Measurements from ENCODE around the gene CHD1. TPM values are rescaled to one million over a fixed set of nuclear protein-coding genes. Genes with fewer than 3 reads are reported as not detected.

CHD1 gene
- total RNA-seq, 1 donor from 2014 or later, result 11.5 TPM

GRCh38 chr5:98938464-98938863 is 9.7 kb upstream of the CHD1 start:
- intact Hi-C loops (cut with micrococcal nuclease), result loop anchor here (2.0 kb wide), 1 partner anchor 46 kb away; no protein-coding TSS in a partner anchor
- ATAC-seq, result peak; percentile 85
- DNase-seq, result no peak

- intact Hi-C loops (cut with micrococcal nuclease), result no loop called here
- ATAC-seq, result peak; percentile 24
- DNase-seq, result no peak
Observed at GRCh38 chr5:98936948-98937715, 8.3 kb upstream of the CHD1 start.

- intact Hi-C loops (cut with micrococcal nuclease), result no loop called here
- no peak for DNase-seq
- no peak for ATAC-seq
Observed at GRCh38 chr5:98935206-98935605, 6.4 kb upstream of the CHD1 start.

- DNase-seq (no peak), ATAC-seq (no peak)
- intact Hi-C loops (cut with micrococcal nuclease), result no loop called here
Observed at GRCh38 chr5:98934546-98934945, 5.7 kb upstream of the CHD1 start.

- DNase-seq, result no peak
- intact Hi-C loops (cut with micrococcal nuclease), result no loop called here
- ATAC-seq, result no peak
Observed at GRCh38 chr5:98933445-98934072, 4.8 kb upstream of the CHD1 start.

- intact Hi-C loops (cut with micrococcal nuclease), result no loop called here
- no peak for DNase-seq
- ATAC-seq, result no peak
Observed at GRCh38 chr5:98930972-98931762, 2.4 kb upstream of the CHD1 start.

- ATAC-seq (no peak), DNase-seq (no peak)
- intact Hi-C loops (cut with micrococcal nuclease), result no loop called here
Observed at GRCh38 chr5:98929710-98930298, 997 bp upstream of the CHD1 start.

GRCh38 chr5:98927989-98928872 is 576 bp downstream of the CHD1 start:
- ATAC-seq (peak; percentile 50), DNase-seq (peak; percentile 76)
- intact Hi-C loops (cut with micrococcal nuclease), result no loop called here

- no peak for DNase-seq
Observed at GRCh38 chr5:98927242-98927988, 1.4 kb downstream of the CHD1 start.

GRCh38 chr5:98923966-98924365 is 4.8 kb downstream of the CHD1 start:
- ATAC-seq (no peak), DNase-seq (no peak)
- intact Hi-C loops (cut with micrococcal nuclease), result no loop called here

More at GRCh38 chr5:98927242-98927988, 1.4 kb downstream of the CHD1 start:
- no peak for ATAC-seq
- intact Hi-C loops (cut with micrococcal nuclease), result no loop called here

- intact Hi-C loops (cut with micrococcal nuclease), result no loop called here
- ATAC-seq, result no peak
Observed at GRCh38 chr5:98921947-98922505, 6.8 kb downstream of the CHD1 start.

GRCh38 chr5:98917433-98917832 is 11.4 kb downstream of the CHD1 start:
- DNase-seq (no peak), ATAC-seq (no peak)
- intact Hi-C loops (cut with micrococcal nuclease), result no loop called here

More at GRCh38 chr5:98921947-98922505, 6.8 kb downstream of the CHD1 start:
- DNase-seq, result no peak

- no peak for DNase-seq
- intact Hi-C loops (cut with micrococcal nuclease), result no loop called here
- ATAC-seq, result no peak
Observed at GRCh38 chr5:98916540-98916939, 12.3 kb downstream of the CHD1 start.

- ATAC-seq (no peak), DNase-seq (no peak)
- intact Hi-C loops (cut with micrococcal nuclease), result no loop called here
Observed at GRCh38 chr5:98913911-98914310, 14.9 kb downstream of the CHD1 start.

- ATAC-seq (no peak), DNase-seq (no peak)
- intact Hi-C loops (cut with micrococcal nuclease), result no loop called here
Observed at GRCh38 chr5:98911280-98912040, 17.3 kb downstream of the CHD1 start.

GRCh38 chr5:98909363-98909762 is 19.4 kb downstream of the CHD1 start:
- ATAC-seq, result no peak
- intact Hi-C loops (cut with micrococcal nuclease), result no loop called here

GRCh38 chr5:98907951-98908350 is 20.9 kb downstream of the CHD1 start:
- no peak for ATAC-seq
- intact Hi-C loops (cut with micrococcal nuclease), result loop anchor here (2.0 kb wide), 1 partner anchor 123 kb away; no protein-coding TSS in a partner anchor
- no peak for DNase-seq

More at GRCh38 chr5:98909363-98909762, 19.4 kb downstream of the CHD1 start:
- DNase-seq, result no peak
